Gastroesophageal sphincter (tissue), 3 donors: ENCODE data around the gene STAP1.
"Not testable (repeated sequence)": the region's sequence is repeated elsewhere in the genome, so short reads cannot be mapped to it uniquely, and the experiment has no call there.

Experiments
- POLR2A ChIP-seq, 2 donors: fragments of 450-650 bp; IDR thresholded peaks; one replicate each; pipeline ENCODE4 v1.6.1; 2017; ENCODE audit warnings: antibody characterized with exemption in 2 of 2, mild to moderate bottlenecking in 2 of 2, moderate library complexity in 1 of 2
- POLR2AphosphoS5 ChIP-seq: sonication (generic); formaldehyde crosslinking; IDR thresholded peaks from one replicate; pipeline ENCODE4 v1.6.1; 2017; ENCODE audit warnings: antibody characterized with exemption
- TF ChIP-seq, protein P1 (sequence below), 4 experiments: fragments of 200-600 bp in 2 of 4; fragments of 450-650 bp in 2 of 4; sonication (generic) in 1 of 4; IDR thresholded peaks; one replicate each; pipeline ENCODE4 v1.5.1; 2017 to 2019; ENCODE audit warnings: antibody characterized with exemption in 4 of 4, mild to moderate bottlenecking in 2 of 4, moderate library complexity in 2 of 4

DNA sequence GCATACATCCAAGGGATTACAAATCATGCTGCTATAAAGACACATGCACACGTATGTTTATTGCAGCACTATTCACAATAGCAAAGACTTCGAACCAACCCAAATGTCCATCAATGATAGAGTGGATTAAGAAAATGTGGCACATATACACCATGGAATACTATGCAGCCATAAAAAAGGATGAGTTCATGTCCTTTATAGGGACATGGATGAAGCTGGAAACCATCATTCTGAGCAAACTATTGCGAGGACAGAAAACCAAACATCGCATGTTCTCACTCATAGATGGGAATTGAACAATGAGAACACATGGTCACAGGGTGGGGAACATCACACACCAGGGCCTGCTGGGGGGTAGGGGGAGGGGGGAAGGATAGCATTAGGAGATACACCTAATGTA is 26.1 kb upstream of the STAP1 start:
- TF ChIP-seq POLR2AphosphoS5; POLR2A (IDR thresholded peaks at IDR 0.05): not testable (repeated sequence)
- TF ChIP-seq, protein P1, sequence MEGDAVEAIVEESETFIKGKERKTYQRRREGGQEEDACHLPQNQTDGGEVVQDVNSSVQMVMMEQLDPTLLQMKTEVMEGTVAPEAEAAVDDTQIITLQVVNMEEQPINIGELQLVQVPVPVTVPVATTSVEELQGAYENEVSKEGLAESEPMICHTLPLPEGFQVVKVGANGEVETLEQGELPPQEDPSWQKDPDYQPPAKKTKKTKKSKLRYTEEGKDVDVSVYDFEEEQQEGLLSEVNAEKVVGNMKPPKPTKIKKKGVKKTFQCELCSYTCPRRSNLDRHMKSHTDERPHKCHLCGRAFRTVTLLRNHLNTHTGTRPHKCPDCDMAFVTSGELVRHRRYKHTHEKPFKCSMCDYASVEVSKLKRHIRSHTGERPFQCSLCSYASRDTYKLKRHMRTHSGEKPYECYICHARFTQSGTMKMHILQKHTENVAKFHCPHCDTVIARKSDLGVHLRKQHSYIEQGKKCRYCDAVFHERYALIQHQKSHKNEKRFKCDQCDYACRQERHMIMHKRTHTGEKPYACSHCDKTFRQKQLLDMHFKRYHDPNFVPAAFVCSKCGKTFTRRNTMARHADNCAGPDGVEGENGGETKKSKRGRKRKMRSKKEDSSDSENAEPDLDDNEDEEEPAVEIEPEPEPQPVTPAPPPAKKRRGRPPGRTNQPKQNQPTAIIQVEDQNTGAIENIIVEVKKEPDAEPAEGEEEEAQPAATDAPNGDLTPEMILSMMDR (IDR thresholded peaks at IDR 0.05): not testable (repeated sequence)
